Prostate gland (tissue), 2 donors: ENCODE results near the gene SMIM11.

Experiments used
- CTCF ChIP-seq, 4 experiments: fragments of 200-600 bp in 2 of 4; fragments of 450-650 bp in 2 of 4; sonication (generic) in 2 of 4; IDR thresholded peaks; 1 replicate in 3 of 4; 2 replicates in 1 of 4; pipeline ENCODE4 v1.5.1; 2016 to 2019; ENCODE audit warnings: antibody characterized with exemption in 4 of 4, mild to moderate bottlenecking in 2 of 4, moderate library complexity in 2 of 4
- POLR2A ChIP-seq: fragments of 450-650 bp; IDR thresholded peaks from one replicate; pipeline ENCODE4 v1.6.1; 2016; ENCODE audit warnings: antibody characterized with exemption, mild to moderate bottlenecking

DNA sequence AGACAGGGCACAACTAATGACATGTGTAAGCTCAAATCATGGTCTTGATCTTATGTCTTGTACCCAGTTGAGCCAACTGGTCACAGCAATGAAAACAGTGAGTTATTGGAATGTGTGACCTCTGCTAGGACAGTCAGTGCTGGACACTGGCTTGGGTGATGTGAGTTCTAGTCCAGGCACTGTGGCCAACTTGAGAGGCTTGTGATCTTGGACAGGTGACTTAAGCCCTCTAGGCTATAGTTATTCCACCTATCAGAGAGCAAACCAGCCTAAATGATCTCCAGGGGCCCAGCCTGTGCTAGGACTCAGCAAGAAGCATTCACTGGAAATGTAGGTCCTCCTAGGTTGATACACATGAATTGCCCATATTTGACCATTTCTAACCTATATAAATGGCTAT lies 10.4 kb upstream of the SMIM11 start:
- TF ChIP-seq CTCF (IDR thresholded peaks at IDR 0.05) (no peak), POLR2A (no peak)
